GM21717 (cell line): Measurements from ENCODE around the gene RCBTB1.
"Not testable (repeated sequence)": the region's sequence is repeated elsewhere in the genome, so short reads cannot be mapped to it uniquely, and the experiment has no call there.

Experiments used
- ATAC-seq: cut with Tn5 transposase; IDR thresholded peaks from one replicate; pipeline ENCODE4 v1.9.1; 2021; ENCODE audit warnings: mild to moderate bottlenecking, moderate library complexity; ENCODE audit not compliant: unreplicated experiment

Gene RCBTB1

DNA sequence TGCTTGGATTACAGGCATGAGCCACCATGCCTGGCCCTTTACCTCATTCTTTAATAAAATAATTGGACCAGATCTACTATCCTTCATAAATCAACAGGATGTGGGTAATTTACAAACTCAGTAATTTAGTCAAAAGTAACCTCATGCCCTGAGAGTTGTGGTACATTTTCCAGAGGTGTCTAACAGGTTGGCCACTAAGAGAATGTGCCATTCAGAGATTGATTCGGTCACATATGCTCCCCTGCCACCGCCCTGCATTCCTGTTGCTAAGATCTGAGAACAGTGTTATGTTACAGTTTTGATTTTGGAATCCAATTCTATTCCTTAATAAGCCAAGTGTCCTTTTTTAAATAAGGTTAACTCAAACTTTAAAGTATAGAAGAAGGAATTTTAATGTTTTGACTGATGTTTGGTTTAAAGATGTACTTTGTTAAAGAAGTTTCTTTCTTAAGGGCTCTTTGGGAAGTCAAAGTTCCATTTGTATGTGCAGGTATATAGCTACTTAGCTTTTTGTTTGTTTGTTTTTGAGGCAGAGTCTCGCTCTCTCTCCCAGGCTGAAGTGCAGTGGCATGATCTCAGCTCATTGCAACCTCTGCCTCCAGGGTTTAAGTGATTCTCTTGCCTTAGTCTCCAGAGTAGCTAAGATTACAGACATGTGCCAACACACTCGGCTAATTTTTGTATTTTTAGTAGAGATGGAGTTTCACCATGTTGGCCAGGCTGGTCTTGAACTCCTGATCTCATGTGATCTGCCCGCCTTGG is 60.4 kb downstream of the RCBTB1 start:
- ATAC-seq = no peak

DNA sequence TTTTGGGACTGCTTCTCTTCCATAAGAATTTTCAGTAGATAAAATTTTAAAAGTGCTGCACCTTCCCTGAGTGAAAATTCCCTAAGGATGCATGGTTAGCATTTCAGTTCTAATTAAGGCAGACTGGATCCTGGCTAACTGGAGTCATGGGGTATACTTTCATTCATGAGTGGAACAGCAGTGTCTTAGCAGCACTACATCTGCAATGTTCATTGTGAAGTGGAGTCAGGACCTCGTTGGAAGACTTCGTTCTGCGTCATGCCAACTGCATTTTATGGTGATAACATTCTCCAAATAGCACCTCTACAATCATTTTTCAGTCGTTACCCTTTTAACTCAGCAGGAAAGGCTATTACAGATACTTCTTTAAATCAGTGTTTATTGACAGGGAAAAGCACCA is 64.1 kb downstream of the RCBTB1 start:
- no peak for ATAC-seq

DNA sequence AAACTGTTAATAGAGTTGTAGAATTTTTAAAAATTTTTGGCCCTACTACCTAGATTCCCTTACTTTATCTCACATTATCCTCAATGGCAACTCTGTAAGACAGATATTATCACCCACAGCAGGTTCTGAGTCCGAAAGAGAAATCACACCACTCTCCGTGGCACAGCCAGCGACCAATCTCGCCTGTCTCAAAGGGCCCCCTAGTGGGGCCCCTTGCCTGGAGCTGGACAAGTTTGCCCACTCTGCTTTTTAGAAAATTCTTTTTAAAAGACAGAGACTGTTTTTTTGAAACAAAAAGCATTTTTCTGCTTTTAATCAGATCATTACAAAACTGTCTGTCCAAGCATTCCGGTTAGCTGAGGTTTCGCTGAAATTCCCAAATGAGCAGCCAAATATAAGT is 67.9 kb downstream of the RCBTB1 start:
- no peak for ATAC-seq

DNA sequence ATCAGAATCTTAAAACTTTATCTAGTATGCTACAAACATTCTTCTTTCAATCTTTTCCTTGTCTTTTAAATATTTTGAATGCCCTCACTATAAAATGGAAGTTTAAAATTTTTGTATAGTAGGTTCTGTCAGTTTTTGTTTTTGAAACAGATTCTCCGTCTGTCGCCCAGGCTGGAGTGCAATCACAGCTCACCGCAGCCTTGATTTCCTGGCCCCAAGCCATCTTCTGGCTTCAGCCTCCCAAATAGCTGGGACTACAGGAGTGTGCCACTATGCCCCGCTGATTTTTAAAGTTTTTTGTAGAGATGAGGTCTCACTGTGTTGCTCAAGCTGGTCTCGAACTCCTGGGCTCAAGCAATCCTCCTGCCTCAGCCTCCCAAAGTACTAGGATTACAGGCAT is 68.9 kb downstream of the RCBTB1 start:
- ATAC-seq = no peak

DNA sequence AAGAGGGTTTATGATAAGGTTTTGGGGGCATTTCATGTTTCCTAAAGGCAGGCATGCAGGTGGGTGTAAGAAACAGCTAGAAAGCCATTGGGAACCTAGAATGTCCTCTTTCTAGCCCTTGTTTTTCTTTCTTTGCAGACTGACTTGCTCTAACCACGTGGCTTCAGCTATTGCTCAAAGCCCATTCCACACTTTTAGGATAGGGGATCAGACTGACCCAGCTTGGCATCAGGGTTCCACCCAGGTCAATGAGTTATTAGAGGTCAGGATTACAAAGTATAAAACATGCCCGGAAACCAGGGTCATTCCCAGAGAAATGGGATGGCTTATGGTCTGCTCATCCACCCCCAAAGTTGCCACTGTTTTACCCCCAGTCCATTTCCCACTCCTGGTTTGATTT is 72.8 kb downstream of the RCBTB1 start:
- ATAC-seq = no peak

DNA sequence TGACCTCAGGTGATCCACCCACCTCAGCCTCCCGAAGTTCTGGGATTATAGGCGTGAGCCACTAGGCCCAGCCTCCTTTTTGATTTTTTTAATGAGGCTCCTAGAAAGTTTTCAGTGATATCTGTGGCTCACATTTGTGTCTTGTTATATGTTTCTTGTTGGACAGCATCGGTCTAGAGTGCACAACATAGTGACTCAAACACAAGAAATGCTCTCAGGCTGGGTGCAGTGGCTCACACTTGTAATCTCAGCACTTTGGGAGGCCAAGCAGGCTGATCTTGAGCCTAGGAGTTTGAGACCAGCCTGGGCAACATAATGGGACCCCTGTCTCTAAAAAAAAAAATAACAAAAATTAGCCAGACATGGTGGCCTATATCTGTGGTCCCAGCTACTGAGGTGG is 81.4 kb downstream of the RCBTB1 start:
- no peak for ATAC-seq

DNA sequence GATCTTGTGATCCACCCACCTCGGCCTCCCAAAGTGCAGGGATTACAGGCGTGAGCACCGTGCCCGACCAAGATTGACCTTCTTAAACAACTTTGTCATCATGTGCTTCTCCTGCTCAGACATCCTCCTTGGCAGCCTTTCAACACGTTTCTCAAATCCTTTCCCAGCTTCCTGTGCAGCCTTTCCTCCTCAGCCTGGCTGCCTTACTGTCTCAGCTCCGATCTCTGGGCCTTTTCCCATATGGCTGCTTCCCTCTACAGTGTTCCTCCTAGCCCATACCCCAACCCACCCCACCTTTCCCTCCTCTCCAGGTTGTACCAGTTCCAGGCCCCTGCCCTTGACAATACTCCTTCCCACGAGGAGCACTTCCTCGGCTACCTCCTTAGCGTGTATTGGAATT is 82.4 kb downstream of the RCBTB1 start:
- ATAC-seq = no peak

DNA sequence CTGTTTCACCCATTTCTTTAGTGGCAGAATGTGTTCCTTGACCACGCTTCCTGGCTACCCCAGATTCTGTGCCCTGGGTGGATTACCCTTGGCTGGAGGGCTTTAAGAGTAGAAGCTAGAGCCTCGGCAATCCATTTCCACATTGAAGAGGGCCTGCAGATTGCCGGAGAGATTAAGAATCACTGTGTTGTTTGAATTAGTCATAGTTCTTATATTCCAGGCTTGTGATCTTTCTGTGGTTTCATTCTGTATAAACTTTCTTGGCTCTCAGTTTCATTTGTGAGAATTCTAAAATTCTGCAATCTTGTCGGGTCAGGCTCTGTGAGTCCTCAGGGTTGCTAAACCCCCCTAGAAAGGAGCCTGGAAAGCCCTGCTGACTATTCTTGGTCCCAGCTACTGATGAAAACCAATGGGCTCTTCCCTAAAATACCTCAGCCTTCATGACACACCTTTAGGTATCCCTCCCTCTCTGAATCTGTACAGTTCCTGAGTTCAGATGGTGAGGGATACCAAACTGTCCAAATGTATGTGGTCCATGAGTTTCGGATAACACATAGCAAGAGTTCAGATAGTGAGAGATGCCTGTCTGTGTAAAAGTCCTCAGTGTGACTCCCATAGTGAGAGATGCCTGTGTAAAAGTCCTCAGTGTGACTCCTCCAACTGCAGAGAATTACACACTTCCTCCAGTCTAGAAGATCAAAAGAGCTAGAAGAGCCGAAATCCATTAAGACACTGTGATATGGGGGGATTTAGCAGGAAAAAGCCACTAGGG is 85.3 kb downstream of the RCBTB1 start:
- no peak for ATAC-seq

DNA sequence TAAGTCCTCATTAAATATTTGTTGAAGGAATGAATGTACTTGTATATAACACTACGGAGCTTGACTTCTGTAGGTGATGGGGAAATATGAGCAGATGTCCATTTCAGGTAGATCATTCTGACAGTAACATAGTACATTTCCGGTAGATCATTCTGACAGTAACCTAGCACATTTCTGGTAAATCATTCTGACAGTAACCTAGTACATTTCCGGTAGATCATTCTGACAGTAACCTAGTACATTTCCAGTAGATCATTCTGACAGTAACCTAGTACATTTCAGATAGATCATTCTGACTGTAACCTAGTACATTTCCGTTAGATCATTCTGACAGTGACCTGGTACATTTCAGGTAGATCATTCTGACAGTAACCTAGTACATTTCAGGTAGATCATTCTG is 87.2 kb downstream of the RCBTB1 start:
- ATAC-seq = no peak

DNA sequence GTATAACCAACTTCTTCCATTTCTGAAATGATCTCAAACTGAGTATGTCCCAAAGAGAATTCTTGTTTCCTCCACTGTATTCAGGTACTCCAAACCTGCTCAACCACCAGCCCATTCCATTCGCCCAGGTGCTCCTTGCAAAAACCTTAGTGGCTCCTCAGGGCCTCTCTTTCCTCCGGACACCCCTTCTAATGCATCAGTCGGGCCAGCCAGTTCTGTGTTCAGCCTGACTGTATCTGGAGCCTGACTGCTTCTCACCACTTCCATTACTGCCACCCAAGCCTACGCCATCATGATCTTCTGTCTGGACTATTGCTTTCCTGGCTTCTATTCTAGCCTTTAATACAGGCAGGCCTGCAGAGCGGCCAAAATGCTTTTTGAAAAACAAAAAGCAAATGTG is 88.1 kb downstream of the RCBTB1 start:
- no peak for ATAC-seq

DNA sequence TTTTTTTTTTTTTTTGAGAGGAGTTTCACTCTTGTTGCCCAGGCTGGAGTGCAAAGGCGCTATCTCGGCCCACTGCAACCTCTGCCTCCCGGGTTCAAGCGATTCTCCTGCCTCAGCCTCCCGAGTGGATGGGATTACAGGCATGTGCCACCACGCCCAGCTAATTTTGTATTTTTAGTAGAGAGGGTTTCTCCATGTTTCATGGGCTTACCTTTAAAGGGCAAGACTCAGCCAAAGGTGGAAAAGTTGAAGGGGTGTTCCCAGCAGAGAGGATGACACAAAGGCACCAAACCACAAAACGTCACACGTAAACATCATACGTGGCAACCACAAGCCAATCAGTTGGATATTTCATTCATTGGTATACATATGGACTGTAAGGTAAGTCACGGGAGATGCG is 88.5 kb downstream of the RCBTB1 start:
- ATAC-seq = not testable (repeated sequence)

DNA sequence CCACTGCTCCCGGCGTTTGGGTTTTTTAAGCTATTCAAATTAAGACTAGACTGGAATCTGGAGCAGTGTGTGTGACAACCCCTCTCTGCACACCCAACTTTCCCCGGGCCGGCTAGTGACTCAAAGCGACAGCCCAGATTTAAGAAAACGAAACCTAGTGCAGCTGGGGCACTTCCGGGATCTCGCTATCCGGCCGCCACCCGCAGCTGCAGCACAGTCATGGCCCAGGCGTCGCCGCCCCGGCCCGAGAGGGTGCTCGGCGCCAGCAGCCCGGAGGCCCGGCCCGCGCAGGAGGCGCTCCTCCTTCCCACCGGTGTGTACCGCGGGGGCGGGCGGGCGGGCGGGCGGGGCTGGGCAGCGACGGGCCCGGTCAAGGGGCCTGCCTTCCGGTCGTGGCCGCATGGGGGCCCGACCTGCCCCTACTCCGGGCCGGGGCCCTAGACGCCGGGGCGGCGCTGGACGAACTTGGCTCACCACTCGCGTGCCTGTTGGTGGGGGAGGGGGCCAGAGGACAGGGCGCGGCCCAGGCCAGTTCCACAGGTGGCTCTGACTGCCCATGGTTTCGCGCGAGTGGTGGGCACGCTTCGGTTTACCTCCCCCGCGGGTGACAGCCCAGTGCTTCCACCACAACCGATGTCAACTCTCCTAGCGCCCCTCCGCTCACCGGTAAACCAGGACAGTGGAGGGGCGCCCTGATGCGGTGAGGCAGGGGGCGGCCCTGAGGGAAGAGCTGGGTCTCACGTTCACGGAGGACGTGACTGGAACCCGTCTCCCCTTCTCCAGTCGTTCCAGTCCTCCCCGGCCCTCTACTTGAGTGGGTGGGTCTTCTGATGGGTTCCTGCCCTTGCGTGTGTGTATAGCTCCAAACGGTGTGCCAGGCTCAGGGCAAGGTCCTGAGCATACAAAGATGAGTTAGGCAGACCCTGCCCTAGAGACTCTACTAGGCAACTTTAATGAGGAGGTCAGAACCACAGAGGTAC is 89.3 kb downstream of the RCBTB1 start, which contains the start of gene PHF11:
PHF11 (plus strand) TSS at position 171 of the 980 bp plus-strand sequence; CDS start at position 220, 49 bp downstream.
- peak; percentile 87 for ATAC-seq

DNA sequence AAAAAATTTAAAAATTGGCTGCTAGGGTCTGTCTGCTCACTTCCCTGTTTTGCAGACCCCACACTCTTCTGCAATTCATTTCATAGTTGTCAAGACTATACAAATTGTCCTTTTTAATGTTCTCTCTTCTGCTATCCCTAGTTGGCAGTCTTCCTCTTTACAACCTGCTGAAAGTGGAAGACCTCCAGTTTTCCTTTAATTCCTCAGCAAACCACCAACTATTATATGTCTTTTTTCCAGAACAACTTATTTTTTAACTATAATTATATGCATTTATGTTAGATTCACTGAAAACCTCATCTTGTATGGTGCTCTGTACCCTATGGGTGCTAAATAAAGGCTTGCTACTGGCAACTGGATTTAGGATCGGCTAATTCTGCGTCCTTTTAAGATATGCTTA is 90.7 kb downstream of the RCBTB1 start:
- no peak for ATAC-seq

DNA sequence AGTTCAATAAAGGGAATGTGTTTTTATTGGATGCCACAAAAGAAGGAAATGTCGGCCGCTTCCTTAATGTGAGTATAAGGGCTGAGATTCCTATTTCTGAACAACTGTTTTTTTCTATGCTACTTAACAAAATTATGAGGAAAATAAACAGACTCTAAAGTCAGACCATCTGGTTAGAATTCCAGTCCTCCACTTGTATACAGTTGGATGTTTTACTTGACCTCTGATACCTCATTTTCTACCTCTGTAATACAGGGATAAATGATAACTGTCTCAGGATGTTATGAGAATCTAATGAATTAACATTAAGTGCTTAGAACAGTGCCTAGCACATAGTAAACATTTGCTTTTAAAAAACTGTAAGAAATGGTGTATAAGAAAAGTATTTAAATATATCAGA is 96.8 kb downstream of the RCBTB1 start:
- ATAC-seq = no peak
